Stimulated activated CD4-positive, alpha-beta T cell treated with anti-CD3 and anti-CD28 coated beads, Interleukin-1b, Interleukin-23, amount 100 ng/mL, for 4 hours (primary cell): ENCODE measurements around the gene ESR2.
"Not testable (repeated sequence)": the region's sequence is repeated elsewhere in the genome, so short reads cannot be mapped to it uniquely, and the experiment has no call there.

ENCODE experiments used
- DNase-seq, 2 donors: peaks; one replicate each; pipeline ENCODE4 v3.0.0-alpha.2; 2020; ENCODE audit warnings: low read depth in 2 of 2

ESR2 gene

GRCh38 chr14:64198486-64198885 lies 95.7 kb downstream of the ESR2 start:
- DNase-seq, result no peak

GRCh38 chr14:64197996-64198395 lies 96.2 kb downstream of the ESR2 start:
- no peak for DNase-seq

GRCh38 chr14:64196814-64197411 lies 97.3 kb downstream of the ESR2 start:
- DNase-seq, result no peak

- DNase-seq, result no peak
Measured at GRCh38 chr14:64196056-64196455, 98.1 kb downstream of the ESR2 start.

DNA sequence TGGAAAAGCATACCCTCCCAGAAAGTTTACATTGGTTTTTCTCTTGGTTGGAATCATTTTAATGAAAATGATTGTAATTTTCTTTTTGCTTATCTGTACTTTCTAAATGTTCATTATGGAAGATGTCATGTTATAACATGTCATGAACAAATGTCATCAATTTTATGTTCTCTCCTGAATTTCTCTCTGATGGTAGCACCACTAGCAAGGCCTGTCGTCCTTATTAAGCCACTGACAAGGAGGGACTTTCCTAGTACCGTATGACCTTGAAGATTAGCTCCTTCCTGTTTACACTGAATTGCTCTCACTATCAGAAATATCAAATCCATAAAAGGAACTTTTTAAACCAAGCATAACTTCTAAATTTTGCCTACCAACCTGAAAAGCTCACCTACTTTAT lies 99.0 kb downstream of the ESR2 start:
- no peak for DNase-seq

- DNase-seq, result no peak
Measured at GRCh38 chr14:64194404-64194803, 99.8 kb downstream of the ESR2 start.

GRCh38 chr14:64193821-64194220 lies 100.3 kb downstream of the ESR2 start:
- no peak for DNase-seq

DNA sequence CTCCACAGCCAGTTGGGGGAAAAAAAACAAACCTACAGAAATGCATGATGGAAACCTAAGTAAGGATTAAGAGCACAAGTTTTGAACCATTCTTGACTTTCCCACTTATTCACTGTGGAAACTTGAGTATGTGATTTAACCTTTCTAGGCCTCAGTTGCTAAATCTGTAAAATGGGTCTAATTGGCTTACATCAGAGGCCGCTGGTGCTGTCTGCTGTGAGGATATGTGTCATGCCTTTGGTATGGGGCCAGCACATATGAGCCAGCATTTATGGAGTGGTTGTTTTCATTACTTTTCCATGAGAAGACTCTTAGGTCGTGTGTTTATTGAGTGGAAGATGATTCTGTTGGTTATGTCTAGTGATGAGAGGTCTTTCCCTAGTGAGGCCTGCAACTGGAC lies 102.4 kb downstream of the ESR2 start:
- no peak for DNase-seq

DNA sequence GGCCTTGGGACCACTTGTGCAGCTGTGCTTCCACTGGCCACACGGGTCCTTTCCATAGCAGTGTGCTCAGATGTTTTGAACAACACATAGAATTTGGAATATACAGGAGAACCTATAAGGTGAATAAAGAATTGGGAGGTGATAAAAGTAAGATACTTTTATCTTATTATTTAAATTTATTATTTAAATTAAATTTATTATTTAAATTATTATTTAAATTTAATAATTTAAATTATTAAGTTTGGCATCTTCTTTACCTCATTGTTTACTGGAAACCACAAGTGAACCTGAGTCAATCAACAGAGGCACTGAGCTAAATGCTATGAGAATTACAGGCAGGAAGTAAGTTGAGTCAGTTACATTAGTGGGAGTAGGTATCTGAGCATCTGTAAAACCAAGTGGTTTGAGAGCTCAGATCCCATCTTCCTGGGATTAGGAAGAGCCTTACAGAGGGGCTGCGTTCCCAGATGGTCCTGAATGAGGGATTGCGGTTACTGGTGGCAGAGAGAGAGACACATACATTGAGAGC lies 103.1 kb downstream of the ESR2 start:
- DNase-seq, result no peak

DNA sequence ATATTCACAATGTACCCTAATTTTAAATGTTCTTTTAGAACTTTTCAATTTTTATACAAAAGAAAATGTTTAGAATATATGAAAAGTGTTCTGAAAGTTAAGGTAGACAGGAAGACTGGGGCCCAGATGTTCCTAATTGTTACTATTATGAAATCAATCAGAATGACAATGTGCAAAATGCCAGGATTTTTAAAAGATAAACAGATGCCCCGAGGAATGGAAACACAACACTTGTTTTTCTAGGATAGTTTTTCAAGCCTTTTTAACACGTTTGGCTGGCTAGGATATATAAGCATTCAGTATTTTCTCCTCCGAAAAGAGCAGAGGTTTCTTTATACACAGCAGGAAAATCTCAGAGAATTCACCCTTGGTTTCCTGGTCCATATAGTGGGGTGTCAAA lies 106.8 kb downstream of the ESR2 start:
- DNase-seq, result no peak

DNA sequence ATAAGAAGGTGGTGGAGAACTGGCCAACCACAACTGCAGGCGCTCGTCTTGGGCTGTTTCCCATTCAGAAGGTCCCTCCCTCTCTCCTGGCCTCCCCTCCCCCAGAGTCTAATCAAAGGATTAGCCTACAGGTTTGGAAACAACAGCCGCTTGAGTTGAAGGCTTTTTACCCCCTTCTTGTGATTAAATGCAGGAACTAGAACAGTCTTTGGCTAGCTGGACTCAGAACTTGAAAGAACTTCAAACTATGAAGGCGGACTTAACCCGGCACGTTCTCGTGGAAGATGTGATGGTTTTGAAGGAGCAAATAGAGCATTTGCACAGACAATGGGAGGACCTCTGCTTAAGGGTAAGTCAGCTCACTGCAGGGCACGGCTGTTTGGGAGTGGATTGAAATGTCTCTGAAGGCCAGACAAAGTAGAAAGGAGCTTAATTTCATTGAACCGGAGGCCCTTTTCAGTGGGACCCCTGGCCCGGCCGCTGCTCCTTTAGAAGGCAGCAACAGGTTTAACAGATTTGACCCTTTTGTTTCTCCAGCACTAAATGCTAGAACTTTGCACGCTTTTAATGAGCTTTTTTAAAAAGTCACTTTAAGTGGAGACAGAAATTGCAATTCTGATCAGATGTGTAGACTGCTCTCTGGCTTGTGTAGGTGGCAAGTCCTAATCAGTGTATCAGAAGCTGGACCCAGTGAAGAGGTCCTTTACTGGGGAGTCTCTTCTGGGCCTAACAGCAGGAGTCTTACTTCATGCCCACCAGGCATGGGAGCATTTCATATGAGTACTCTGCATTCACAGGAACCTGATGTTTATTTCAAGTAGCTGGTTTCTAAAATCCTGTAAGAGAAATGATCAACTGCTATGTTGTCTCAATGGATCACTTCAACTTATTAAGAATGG lies 107.7 kb downstream of the ESR2 start:
- DNase-seq, result no peak

- no peak for DNase-seq
Measured at GRCh38 chr14:64185184-64185583, 109.0 kb downstream of the ESR2 start.

GRCh38 chr14:64184103-64184729 lies 110.0 kb downstream of the ESR2 start:
- DNase-seq, result no peak

DNA sequence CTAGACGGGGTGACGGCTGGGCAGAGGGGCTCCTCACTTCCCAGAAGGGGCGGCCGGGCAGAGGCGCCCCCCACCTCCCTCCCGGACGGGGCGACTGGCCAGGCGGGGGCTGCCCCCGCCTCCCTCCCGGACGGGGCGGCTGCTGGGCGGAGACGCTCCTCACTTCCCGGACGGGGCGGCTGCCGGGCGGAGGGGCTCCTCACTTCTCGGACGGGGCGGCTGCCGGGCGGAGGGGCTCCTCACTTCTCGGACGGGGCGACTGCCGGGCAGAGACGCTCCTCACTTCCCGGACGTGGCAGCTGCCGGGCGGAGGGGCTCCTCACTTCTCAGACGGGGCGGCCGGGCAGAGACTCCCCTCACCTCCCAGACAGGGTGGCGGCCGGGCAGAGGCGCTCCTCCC lies 111.3 kb downstream of the ESR2 start:
- DNase-seq, result not testable (repeated sequence)

- no peak for DNase-seq
Measured at GRCh38 chr14:64178814-64179213, 115.4 kb downstream of the ESR2 start.

DNA sequence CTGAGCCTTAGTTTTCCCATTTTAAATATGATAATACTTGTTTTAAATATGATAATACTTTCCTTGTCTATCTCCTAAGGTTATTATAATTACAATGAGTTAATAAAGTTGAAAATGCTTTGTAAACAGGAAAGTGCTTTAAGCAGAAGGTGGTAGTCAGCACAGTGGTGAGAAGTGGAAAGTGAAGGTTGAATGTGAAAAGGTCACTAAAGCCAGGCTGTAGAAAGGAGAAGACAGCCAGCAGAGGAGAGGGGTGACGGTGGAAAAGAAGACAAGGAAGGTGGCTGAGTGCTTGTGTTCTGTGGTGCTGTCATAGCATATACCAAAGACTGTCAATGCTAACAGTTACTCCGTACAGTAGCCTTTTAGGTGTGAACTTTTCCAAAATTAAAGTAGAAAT lies 117.8 kb downstream of the ESR2 start:
- DNase-seq, result no peak

DNA sequence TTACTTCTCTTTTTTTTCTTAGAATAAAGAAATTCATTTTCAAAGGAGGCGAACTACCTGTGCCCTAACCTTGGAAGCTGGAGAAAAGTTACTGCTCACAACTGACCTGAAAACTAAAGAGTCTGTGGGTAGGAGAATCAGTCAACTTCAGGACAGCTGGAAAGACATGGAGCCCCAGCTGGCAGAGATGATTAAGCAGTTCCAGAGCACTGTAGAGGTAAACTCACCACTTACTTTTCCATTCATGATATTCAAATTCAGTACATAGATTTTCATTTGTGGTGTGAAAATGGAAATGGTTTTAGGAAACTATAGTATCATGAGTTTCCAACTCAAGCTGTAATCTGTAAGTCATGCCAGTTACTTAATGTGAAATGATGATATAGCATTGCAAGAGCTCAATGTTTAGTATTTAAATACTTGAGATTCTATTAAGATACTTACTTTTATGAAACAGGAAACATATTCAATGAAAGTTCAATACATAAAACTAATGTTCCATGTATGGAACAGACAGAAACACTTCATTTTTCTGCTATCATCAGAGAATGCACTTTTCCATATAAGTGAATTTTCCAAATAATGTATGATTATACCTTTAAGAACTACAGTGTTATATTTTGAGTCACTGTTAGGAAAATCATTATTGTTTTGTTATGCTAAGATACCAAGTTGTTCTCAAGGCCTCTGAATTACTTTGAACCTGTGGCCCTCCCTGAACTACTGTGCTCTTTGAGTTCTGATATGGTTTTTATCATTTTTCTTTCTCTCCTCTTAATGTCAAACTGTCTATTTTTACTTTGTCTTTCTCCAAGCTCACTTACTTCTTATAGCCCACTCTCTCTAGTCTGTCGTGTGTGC lies 119.0 kb downstream of the ESR2 start:
- no peak for DNase-seq

DNA sequence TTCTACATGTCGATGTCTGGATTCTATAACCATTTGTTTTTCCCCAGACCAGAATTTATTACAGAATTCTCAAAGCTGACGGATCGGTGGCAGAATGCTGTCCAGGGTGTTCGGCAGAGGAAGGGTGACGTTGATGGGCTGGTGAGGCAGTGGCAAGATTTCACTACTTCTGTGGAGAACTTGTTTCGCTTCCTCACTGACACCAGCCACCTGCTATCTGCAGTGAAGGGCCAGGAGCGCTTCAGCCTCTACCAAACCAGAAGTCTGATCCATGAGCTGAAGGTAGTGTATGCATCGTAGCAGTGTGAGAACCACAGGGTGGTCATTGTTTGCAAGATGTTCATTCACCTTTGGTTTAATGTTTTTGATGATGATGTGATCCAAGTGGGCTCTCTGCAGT lies 124.0 kb downstream of the ESR2 start:
- no peak for DNase-seq

DNA sequence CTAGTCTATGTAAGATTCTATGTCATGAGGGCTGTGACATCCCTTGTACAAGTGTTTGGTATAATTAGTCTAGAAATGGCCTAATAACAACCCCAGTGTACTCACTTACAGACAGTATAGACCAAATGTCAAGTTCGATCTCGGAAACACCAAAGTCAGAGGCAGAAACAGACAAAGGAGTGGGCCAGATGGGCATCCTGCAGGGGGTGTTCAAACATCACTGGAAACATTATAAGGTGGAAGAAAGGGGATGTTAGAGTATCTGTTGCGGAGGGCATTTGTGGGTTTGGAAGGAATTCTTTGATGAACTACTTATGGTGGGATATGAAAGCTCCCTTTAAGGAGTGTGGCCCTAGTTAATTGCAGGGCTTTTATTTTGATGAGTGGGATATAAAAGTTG lies 134.6 kb downstream of the ESR2 start:
- DNase-seq, result no peak

DNA sequence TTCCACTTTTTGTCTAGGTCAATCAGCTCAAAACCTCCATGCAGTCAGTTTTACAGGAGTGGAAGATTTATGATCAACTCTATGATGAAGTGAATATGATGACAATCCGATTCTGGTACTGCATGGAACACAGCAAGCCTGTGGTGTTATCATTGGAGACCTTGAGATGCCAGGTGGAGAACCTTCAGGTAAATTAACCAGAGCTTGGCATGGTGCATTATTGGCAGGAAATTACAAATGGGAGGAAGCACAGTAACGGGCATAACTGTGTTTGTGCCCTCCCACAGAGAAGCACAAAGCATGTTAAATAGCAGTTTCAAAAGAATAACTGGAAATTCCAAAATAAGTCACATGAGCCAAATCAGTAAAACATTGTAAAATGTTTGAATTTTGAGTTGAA lies 135.6 kb downstream of the ESR2 start:
- no peak for DNase-seq

DNA sequence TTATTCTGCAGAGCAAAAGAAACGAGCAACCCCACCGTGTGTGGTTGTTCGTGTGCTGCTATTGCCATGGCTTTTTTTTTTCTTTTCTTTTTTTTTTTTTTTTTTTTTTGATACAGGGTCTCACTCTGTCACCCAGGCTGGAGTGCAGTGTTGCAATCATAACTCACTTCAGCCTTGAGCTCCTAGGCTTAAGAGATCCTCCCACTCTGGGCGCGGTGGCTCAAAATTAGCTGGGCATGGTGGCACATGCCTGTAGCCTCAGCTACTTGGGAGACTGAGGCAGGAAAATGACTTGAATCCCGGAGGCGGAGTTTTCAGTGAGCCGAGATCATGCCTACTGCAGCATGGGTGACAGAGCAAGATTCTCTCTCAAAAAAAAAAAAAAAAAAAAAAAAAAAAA lies 144.2 kb downstream of the ESR2 start:
- DNase-seq, result no peak
